AG10803 (cell line): ENCODE data around the gene P2RX2.

Experiments
- DNase-seq: peaks from one replicate; pipeline ENCODE4 v3.0.0; 2010; ENCODE audit warnings: low read depth
- H3K4me3 ChIP-seq: 2 replicates; pipeline ENCODE4 v1.5.1; 2011; ENCODE audit warnings: mild to moderate bottlenecking, low read length, control low read depth
- TF ChIP-seq, protein P1 (sequence below): conservative IDR thresholded peaks from 2 replicates; pipeline ENCODE4 v1.5.1; 2011; ENCODE audit warnings: mild to moderate bottlenecking, low read length, control low read depth, inconsistent platforms

The P2RX2 gene

DNA sequence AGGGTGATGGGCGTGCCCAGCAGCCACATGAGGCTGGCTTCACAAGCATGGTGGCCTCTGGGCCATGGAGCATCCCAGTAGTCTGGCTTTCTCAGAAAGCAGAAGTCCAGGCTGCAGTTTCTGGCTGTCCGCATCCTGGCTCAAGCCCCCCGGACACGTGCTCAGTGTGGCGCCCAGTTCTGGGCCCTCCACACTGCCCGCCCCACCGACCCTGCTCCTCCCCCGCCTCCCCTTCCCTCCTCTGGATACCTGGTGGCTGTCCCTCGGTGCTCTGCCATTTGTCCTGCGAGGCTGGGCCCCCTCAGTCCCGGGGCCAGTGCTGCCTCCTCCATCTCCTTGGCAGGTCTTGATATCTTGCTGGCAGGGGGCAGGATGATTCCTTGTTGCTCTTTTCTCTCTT lies 39.8 kb upstream of the P2RX2 start:
- H3K4me3 ChIP-seq, result no peak overlapping the region
- TF ChIP-seq, protein P1, sequence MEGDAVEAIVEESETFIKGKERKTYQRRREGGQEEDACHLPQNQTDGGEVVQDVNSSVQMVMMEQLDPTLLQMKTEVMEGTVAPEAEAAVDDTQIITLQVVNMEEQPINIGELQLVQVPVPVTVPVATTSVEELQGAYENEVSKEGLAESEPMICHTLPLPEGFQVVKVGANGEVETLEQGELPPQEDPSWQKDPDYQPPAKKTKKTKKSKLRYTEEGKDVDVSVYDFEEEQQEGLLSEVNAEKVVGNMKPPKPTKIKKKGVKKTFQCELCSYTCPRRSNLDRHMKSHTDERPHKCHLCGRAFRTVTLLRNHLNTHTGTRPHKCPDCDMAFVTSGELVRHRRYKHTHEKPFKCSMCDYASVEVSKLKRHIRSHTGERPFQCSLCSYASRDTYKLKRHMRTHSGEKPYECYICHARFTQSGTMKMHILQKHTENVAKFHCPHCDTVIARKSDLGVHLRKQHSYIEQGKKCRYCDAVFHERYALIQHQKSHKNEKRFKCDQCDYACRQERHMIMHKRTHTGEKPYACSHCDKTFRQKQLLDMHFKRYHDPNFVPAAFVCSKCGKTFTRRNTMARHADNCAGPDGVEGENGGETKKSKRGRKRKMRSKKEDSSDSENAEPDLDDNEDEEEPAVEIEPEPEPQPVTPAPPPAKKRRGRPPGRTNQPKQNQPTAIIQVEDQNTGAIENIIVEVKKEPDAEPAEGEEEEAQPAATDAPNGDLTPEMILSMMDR, result no peak
- no peak for DNase-seq

DNA sequence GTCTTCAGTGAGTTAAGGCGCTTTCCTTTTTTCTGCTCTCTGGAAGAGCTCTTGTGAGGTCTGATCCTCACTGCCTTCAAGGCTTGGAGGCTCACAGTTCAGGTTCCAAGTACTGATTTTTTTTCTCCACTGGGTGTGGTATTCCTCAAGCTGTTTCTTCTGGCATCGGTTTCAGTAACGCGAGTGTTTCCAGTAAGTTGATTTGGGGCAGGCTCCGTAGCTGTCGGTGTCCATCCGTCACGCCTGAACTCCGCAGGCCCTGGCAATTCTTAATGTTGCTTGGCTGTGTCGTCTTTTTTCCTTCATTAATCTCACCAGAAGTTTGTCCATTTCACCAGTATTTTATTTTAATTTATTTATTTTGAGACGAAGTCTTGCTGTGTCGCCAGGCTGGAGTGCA lies 38.8 kb upstream of the P2RX2 start:
- DNase-seq, result no peak
- TF ChIP-seq, protein P1, result no peak
- H3K4me3 ChIP-seq, result no peak overlapping the region

DNA sequence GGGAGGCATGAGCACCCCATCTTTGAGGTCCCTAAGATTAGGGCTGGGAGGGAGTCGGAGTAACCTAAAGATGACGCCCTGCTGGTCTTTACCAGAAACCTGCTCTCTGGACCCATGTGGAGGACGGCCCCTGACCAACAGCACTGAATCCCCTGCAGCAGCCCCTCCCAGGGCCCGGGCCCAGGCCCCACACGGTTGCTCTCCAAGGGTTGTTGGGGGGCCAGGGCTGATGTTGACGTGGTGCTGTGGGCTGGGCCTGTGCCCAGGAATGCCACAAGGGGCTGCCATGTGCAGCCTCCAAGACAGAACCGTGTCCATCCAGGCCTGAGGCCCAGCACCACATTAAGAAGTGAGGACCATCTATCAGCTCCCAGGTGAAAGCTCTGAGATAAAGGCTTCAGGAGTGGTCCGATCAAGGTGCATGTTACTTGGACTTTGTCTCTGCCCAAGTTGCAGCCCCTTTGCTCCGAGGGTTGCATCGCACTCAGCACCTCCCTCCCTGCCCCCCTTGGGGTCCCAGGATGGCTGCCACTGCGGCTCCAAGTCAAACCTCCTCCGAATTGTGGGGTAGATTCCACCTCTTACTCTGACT lies 37.8 kb upstream of the P2RX2 start:
- no peak for DNase-seq
- TF ChIP-seq, protein P1, result no peak
- H3K4me3 ChIP-seq, result no peak overlapping the region

GRCh38 chr12:132581348-132582057 lies 37.1 kb upstream of the P2RX2 start:
- no peak overlapping the region for H3K4me3 ChIP-seq

GRCh38 chr12:132582058-132582420 lies 36.5 kb upstream of the P2RX2 start:
- no peak for DNase-seq
- no peak overlapping the region for H3K4me3 ChIP-seq
- TF ChIP-seq, protein P1, result no peak

More at GRCh38 chr12:132581348-132582057, 37.1 kb upstream of the P2RX2 start:
- DNase-seq, result no peak
- TF ChIP-seq, protein P1, result no peak

- DNase-seq, result no peak
- TF ChIP-seq, protein P1, result no peak
- no peak overlapping the region for H3K4me3 ChIP-seq
These were observed 35.8 kb upstream of the P2RX2 start for GRCh38 chr12:132582582-132583410.
